Measurements from ENCODE around the gene CLTCL1.

- TF ChIP-seq CTCF (IDR thresholded peaks at IDR 0.05): no peak
- no peak for TF ChIP-seq ZFX (IDR thresholded peaks at IDR 0.05; ENCODE audit: borderline replicate concordance)
Observed at GRCh38 chr22:19152942-19153883, 138.3 kb downstream of the CLTCL1 start.
